Glomerular visceral epithelial cell (primary cell): ENCODE measurements around the gene MAST1.
"Not testable (repeated sequence)": the region's sequence is repeated elsewhere in the genome, so short reads cannot be mapped to it uniquely, and the experiment has no call there.

Experiments used
- DNase-seq: peaks from one replicate; pipeline ENCODE4 v3.0.0-alpha.2; 2016; ENCODE audit errors: extremely low spot score

The MAST1 gene

DNA sequence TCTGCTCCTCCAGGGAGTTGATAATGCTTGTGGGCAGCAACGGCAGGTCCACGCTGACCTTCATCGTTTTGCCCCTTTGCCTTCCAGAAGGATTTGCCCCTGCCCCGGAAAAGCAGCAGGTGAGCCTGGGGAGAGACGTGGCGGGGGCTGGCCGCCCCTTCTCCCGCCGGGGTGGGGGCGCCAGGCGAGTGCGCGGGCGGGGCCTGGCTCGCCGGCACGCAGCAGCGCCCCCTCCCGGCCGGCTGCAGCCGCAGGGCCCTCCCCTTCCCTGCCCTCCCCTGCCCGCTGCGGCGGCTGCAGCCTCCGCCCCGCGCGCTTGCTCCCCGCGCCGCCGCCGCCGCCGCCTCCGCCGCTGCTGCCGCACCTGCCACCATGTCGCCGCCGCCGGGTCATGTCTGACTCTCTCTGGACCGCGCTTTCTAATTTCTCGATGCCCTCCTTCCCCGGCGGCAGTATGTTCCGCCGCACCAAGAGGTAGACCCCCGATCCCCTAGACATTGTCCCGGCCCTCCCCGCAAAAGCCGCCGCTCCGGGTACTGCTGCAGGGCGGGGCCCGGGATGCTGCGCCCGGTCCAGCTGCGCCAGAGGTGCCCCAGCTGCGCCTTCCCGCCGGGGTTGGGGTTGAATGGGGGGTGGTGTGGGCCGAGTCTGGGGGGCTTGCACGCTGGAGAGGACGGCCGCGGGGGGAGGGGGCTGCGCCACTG lies at the start of gene MAST1:
Gene MAST1, plus strand, starts transcription at position 334 of the 704 bp plus-strand sequence. Its CDS starts 58 bp downstream, at position 392.
- peak; percentile 45 for DNase-seq

GRCh38 chr19:12788682-12789097 lies 49.6 kb upstream of the MAST1 start:
- peak; percentile 89 for DNase-seq

- peak; percentile 46 for DNase-seq
Observed at GRCh38 chr19:12789098-12789903, 49.0 kb upstream of the MAST1 start.

GRCh38 chr19:12789904-12790619 lies 48.3 kb upstream of the MAST1 start:
- peak; percentile 98 for DNase-seq

DNA sequence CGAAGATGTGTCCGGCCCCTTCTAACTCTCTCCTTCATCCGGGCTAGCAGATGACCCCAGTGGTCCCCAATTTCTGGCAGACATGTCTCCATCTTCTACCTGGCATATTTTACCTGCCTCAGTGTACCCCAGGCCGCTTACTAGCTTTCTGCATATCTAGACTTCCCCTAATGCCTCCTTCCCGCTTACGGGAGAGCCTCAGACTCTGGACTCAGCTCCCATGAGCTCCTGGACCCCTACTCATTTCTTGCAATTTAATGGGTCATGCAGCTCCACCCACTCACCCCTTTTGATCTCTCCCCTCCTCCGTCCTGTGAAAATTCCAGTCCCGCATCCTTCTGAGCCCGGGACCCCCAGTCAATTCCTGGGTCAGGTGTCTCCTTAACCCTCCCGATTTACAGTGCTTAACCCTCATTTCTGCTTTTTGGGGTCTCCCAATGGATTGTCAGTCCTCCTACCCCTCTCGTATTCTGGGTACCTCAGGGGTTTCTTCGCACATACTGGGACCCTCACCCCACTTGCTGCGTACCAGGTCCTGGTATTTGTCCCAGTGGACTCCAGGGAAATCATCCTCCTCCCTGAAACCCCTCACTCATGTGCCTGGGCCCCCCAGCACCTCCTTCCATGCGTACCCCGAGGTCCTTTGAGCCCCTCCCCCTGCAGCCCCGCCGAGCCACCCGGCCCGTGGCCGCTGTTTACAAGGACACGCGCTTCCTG lies 47.5 kb upstream of the MAST1 start:
- no peak for DNase-seq

- peak; percentile 98 for DNase-seq
Observed at GRCh38 chr19:12791345-12792050, 46.8 kb upstream of the MAST1 start, which contains the start of gene JUNB. JUNB (plus strand) TSS chr19:12791486; CDS start chr19:12791772, 286 bp downstream.

- DNase-seq: peak; percentile 71
Observed at GRCh38 chr19:12792051-12792852, 46.1 kb upstream of the MAST1 start.

GRCh38 chr19:12792853-12793289 lies 45.4 kb upstream of the MAST1 start:
- DNase-seq: no peak

DNA sequence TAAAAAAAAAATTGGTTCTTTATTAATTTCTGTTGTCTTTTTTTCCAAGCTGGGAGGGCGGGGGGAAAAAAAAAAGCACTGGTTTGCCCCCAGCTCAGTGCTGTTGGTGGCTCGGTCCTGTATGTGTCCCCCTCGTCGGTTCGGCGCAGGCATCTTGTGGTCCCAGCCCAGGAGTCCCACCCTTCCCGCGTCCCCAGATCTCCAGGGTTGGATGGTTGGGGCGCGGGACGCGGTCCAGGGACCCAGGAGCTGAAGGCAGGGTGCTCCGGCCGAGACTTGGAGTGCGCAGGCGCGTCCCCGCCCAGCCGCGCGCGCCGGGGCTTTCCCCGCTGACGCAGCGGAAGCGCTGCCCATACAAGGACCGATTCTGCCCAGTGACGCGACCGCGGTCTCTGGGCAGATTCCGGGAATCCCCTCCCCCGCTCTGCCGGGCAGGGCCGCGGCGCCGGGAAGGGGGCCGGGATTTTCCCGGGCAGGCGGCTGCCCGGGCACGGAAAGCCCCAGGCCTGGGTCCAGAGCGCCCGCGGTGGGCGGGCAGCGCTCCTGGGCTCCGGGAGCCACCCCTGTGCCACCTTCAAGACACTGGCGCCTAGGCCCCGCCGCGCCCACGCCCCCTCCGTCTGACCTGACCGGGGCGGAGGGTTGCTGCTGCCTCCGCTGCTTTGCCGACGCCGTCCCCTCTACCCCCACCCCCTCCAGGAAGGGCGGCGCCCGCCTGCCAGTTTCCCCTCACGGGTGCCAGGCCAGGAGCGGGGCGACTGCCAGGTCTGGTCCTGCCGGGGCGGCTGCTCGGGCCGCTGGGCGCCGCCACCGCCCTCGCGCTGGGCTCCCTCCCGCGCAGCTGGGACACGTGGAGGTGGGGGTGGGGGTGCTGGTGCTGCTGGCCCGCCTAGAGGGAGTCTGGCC lies 44.8 kb upstream of the MAST1 start:
- DNase-seq: peak; percentile 97

GRCh38 chr19:12794196-12794941 lies 43.9 kb upstream of the MAST1 start:
- DNase-seq: no peak

DNA sequence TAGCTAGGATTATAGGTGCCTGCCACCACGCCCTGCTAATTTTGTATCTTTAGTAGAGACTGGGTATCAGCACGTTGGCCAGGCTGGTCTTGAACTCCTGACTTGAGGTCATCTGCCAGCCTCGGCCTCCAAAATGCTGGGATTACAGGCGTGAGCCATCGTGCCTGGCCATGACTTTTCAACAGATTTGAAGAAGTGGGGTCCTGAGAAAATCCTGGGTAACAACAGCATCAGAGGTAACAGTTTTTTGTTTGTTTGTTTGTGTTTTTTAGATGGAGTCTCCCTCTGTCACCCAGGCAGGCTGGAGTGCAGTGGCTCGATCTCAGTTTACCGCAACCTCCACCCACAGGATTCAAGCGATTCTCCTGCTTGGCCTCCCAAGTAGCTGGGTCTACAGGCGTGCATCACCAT lies 43.3 kb upstream of the MAST1 start:
- no peak for DNase-seq

- peak; percentile 81 for DNase-seq
Observed at GRCh38 chr19:12796146-12797071, 41.9 kb upstream of the MAST1 start.

DNA sequence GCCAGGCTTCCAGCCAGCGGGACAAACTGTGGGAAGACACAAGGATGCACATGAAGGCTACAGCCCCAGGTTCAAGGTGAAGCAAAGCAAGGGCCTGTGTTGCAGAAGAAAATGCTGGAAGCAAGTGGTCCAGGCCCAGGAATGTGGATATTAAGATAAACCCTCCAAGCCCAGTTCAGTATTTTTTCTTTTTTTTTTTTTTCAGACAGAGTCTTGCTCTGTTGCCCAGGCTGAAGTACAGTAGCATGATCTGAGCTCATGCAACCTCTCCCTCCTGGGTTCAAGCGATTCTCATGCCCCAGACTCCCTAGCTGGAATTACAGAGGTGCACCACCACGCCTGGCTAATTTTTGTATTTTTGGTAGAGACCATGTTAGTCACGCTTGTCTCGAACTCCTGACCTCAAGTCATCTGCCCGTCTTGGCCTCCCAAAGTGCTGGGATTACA lies 41.2 kb upstream of the MAST1 start:
- DNase-seq: no peak

DNA sequence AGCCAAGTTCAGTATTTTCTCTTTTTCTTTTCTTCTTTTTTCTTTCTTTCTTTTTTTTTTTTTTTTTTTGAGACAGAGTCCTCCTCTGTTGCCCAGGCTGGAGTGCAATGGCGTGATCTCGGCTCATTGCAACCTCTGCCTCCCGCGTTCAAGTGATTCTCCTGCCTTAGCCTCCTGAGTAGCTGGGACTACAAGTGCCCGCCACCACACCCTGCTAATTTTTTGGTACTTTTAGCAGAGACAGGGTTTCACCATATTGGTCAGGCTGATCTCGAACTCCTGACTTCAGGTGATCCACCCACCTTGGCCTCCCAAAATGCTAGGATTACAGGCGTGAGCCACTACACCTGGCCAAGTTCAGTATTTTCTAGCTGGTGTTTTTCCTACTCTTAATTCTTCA lies 40.7 kb upstream of the MAST1 start:
- DNase-seq: not testable (repeated sequence)

DNA sequence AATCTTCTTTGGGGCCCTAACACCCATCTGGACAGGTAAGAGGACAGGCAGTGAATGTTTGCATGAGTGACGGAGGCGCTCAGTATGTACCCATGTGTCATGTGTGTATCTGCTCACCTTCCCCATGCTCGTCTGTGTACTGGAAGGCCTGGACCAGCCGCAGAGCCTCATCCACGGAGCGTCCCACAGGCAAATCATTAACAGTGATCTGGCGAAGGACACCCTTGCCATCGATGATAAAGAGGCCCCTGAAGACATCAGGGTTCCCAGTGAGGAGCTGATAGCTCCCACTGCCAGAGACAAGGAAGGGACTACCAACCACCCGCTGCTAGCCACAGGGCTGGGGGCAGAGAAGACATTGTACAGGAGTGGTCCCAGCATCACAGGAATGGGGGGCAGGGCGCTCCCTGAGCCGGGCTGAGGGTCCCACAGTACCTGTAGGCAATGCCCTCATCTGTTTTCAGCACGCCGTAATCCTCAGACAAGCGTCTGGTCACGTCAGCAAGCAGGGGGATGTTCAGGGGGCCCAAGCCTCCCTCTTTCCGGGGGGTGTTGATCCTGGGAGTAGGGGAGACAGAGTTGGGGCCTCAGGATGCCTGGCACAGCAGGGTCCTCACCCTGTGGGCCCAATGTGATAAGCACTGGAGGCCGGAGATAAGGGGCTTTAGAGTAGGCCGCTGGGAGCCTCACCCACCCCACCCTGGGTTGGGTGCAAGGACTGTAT lies 38.4 kb upstream of the MAST1 start:
- no peak for DNase-seq

DNA sequence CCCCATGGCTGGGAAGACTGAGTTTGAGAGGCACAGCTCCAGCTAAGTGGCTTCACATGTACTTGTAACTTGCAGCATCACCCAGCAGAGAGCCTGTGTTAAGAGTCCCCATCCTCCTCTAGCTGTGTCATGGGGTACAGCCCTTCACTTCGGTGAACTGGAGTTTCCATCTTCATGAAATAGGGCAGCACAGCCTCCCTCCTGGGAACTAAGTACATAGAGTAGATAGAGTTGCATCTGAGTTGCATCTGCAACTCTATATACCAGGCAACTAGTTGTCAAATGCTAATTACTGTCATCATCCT lies 37.9 kb upstream of the MAST1 start:
- no peak for DNase-seq
